Activated CD4-positive, alpha-beta memory T cell treated with anti-CD3 and anti-CD28 coated beads, Interleukin-2, amount 10 ng/mL, durations not matched to agents 7 days and 5 days (primary cell): ENCODE measurements around the gene NKX6-2. TPM values are rescaled to one million over a fixed set of nuclear protein-coding genes. Genes with fewer than 3 reads are reported as not detected.

Source experiments
- CTCF ChIA-PET: fragments of 350-600 bp; sonication (Branson Sonifier 250); formaldehyde crosslinking; loops from one replicate; lab custom pipeline; 2021; ENCODE audit warnings: antibody characterized with exemption, inconsistent platforms; lab: Charles Lee
- POLR2A ChIA-PET: fragments of 350-600 bp; sonication (Branson Sonifier 250); formaldehyde crosslinking; loops from one replicate; lab custom pipeline; 2021; ENCODE audit warnings: antibody characterized with exemption; lab: Charles Lee
- DNase-seq: peaks from one replicate; pipeline ENCODE4 v3.0.0-alpha.2; 2020
- H3K27ac Mint-ChIP-seq: one replicate; pipeline ENCODE4 v1.8.0; 2021; ENCODE audit warnings: mild to moderate bottlenecking, mixed read lengths
- H3K27me3 Mint-ChIP-seq: one replicate; pipeline ENCODE4 v1.8.0; 2021; ENCODE audit warnings: mixed read lengths
- H3K36me3 Mint-ChIP-seq: one replicate; pipeline ENCODE4 v1.8.0; 2021; ENCODE audit warnings: low read depth, mixed read lengths
- H3K4me1 Mint-ChIP-seq: one replicate; pipeline ENCODE4 v1.8.0; 2021; ENCODE audit warnings: mixed read lengths
- H3K4me3 Mint-ChIP-seq: one replicate; pipeline ENCODE4 v1.8.0; 2021; ENCODE audit warnings: mild to moderate bottlenecking, mixed read lengths
- H3K9me3 Mint-ChIP-seq: one replicate; pipeline ENCODE4 v1.8.0; 2021; ENCODE audit warnings: mixed read lengths
- total RNA-seq, 2 experiments: library from RNA; stranded (reverse); gene quantifications; one replicate each; pipeline ENCODE4 v1.2.3, GENCODE V29; 2021

The NKX6-2 gene
- total RNA-seq, 2 experiments from 2014 or later, result not detected

DNA sequence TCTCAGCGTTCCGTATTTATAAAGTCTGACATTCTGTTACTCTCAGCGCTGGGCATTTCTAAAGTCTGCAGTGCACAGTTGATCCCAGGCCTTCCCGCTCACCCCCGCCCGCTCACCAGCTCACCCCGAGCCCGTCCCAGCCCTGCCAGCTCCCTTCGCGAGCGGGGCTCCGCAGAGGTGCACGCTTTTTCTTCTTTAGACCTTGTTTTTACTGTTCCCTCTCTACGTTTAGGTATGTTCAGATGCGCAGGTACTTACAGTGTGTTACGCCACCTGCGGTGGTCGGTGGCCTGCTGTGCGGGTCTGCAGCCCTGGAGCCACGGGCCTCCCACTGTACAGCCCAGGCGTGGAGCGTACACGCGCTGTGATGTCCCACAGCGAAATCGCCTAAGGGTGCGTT lies 28.8 kb downstream of the NKX6-2 start:
- H3K36me3 Mint-ChIP-seq, result peaks cover 11% of the 10 kb centered on the region
- H3K27me3 Mint-ChIP-seq, result no peaks in the 10 kb centered on the region
- POLR2A ChIA-PET, result no interaction called here
- CTCF ChIA-PET, result no interaction called here
- no peak for DNase-seq
- no peak overlapping the region for H3K27ac Mint-ChIP-seq
- peaks cover 8% of the 10 kb centered on the region for H3K9me3 Mint-ChIP-seq
- H3K4me1 Mint-ChIP-seq, result no peaks in the 10 kb centered on the region
- H3K4me3 Mint-ChIP-seq, result no peak overlapping the region

DNA sequence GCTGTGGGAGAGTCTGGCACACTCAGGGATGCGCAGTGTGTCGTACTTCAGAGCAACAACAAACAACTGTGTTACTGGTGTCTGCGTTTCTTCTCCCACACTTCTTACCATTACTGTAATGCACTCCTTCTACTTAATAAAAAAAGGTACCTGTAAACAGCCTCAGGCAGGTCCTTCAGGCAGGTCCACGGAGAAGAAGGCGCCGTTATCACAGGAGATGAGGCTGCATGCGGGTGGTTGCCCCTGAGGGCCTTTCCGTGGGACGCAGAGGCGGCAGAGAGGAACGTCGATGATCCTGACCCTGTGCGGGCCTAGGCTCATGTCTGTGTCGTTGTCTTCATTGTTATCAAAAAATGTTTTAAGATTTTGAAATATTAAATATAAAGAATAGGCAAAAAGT lies 29.4 kb downstream of the NKX6-2 start:
- ChIA-PET POLR2A (no interaction called here), CTCF (no interaction called here)
- Mint-ChIP-seq H3K4me3 (no peak overlapping the region), H3K4me1 (no peaks in the 10 kb centered on the region), H3K27ac (no peak overlapping the region), H3K27me3 (no peaks in the 10 kb centered on the region), H3K9me3 (peaks cover 8% of the 10 kb centered on the region), H3K36me3 (peaks cover 11% of the 10 kb centered on the region)
- DNase-seq, result no peak

DNA sequence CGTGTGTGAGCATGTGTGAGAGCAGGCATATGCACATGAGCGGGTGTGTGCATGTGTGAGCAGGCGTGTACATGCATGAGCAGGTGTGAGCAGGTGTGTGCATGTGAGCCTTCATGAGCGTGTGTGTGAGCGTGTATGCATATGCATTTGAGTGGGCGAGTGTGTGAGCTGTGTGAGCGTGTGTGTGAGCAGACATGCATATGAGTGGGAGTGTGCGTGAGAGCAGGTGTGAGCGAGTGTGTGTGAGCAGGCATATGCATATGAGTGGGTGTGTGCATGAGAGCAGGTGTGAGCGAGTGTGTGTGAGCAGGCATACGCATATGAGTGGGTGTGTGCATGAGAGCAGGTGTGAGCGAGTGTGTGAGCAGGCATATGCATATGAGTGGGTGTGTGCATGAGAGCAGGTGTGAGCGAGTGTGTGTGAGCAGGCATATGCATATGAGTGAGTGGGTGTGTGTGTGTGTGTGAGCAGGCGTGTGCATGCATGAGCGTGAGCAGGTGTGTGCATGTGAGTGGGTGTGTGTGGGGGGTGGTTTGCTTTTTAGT lies 30.7 kb downstream of the NKX6-2 start:
- H3K9me3 Mint-ChIP-seq, result peaks cover 8% of the 10 kb centered on the region
- H3K36me3 Mint-ChIP-seq, result peaks cover 11% of the 10 kb centered on the region
- ChIA-PET POLR2A (no interaction called here), CTCF (no interaction called here)
- H3K4me3 Mint-ChIP-seq, result no peak overlapping the region
- no peak for DNase-seq
- no peak overlapping the region for H3K27ac Mint-ChIP-seq
- H3K4me1 Mint-ChIP-seq, result no peaks in the 10 kb centered on the region
- no peaks in the 10 kb centered on the region for H3K27me3 Mint-ChIP-seq

DNA sequence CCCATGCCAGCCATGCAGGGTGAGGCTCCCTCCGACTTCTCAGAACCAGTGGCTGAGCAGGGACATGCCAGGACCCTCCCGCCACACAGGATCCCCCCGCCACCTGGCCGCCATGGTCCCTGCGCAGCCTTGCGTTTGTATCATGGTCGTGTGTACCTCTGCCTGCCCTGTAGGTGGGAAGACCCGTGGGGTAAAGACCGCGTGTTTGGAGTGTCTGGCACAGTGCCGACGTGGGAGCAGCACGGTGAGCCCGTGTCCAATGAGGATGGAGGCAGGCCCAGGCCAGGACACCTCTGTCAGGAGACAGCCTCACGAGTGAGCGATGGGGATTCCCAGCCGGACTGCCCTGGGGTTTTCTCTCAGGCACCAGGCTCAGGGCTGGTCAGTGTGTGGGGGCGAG lies 31.9 kb downstream of the NKX6-2 start:
- ChIA-PET POLR2A (no interaction called here), CTCF (no interaction called here)
- Mint-ChIP-seq H3K36me3 (peaks cover 11% of the 10 kb centered on the region), H3K27me3 (no peaks in the 10 kb centered on the region), H3K4me3 (no peak overlapping the region), H3K4me1 (no peaks in the 10 kb centered on the region), H3K27ac (no peak overlapping the region), H3K9me3 (peaks cover 8% of the 10 kb centered on the region)
- DNase-seq, result no peak

GRCh38 chr10:132753596-132753995 lies 32.4 kb downstream of the NKX6-2 start:
- no peak overlapping the region for H3K4me3 Mint-ChIP-seq
- H3K4me1 Mint-ChIP-seq, result no peaks in the 10 kb centered on the region
- no peak overlapping the region for H3K27ac Mint-ChIP-seq
- POLR2A ChIA-PET, result no interaction called here
- peaks cover 11% of the 10 kb centered on the region for H3K36me3 Mint-ChIP-seq
- CTCF ChIA-PET, result no interaction called here
- H3K9me3 Mint-ChIP-seq, result peaks cover 8% of the 10 kb centered on the region
- no peak for DNase-seq
- H3K27me3 Mint-ChIP-seq, result no peaks in the 10 kb centered on the region

- Mint-ChIP-seq H3K9me3 (peaks cover 8% of the 10 kb centered on the region), H3K36me3 (peaks cover 11% of the 10 kb centered on the region), H3K4me3 (no peak overlapping the region), H3K4me1 (no peaks in the 10 kb centered on the region), H3K27ac (no peak overlapping the region), H3K27me3 (no peaks in the 10 kb centered on the region)
- CTCF ChIA-PET, result no interaction called here
- POLR2A ChIA-PET, result no interaction called here
- no peak for DNase-seq
These were observed 33.0 kb downstream of the NKX6-2 start for GRCh38 chr10:132752961-132753360.

- DNase-seq, result no peak
- POLR2A ChIA-PET, result no interaction called here
These were observed 33.6 kb downstream of the NKX6-2 start for GRCh38 chr10:132752378-132752777.

GRCh38 chr10:132750936-132751335 lies 35.0 kb downstream of the NKX6-2 start:
- CTCF ChIA-PET, result no interaction called here

More at GRCh38 chr10:132752378-132752777, 33.6 kb downstream of the NKX6-2 start:
- Mint-ChIP-seq H3K9me3 (peaks cover 8% of the 10 kb centered on the region), H3K4me1 (no peaks in the 10 kb centered on the region), H3K36me3 (peaks cover 11% of the 10 kb centered on the region), H3K4me3 (no peak overlapping the region), H3K27me3 (no peaks in the 10 kb centered on the region), H3K27ac (no peak overlapping the region)
- CTCF ChIA-PET, result no interaction called here

GRCh38 chr10:132749371-132749795 lies 36.6 kb downstream of the NKX6-2 start:
- no peak for DNase-seq
- POLR2A ChIA-PET, result no interaction called here
- Mint-ChIP-seq H3K36me3 (peaks cover 3% of the 10 kb centered on the region), H3K27ac (no peak overlapping the region), H3K4me3 (no peak overlapping the region), H3K27me3 (no peaks in the 10 kb centered on the region), H3K4me1 (no peaks in the 10 kb centered on the region), H3K9me3 (no peaks in the 10 kb centered on the region)
- CTCF ChIA-PET, result no interaction called here

More at GRCh38 chr10:132750936-132751335, 35.0 kb downstream of the NKX6-2 start:
- peaks cover 11% of the 10 kb centered on the region for H3K36me3 Mint-ChIP-seq
- DNase-seq, result no peak
- no peaks in the 10 kb centered on the region for H3K27me3 Mint-ChIP-seq
- no peak overlapping the region for H3K4me3 Mint-ChIP-seq
- H3K9me3 Mint-ChIP-seq, result peaks cover 8% of the 10 kb centered on the region
- H3K4me1 Mint-ChIP-seq, result no peaks in the 10 kb centered on the region
- POLR2A ChIA-PET, result no interaction called here
- H3K27ac Mint-ChIP-seq, result no peak overlapping the region

GRCh38 chr10:132748545-132749370 lies 37.2 kb downstream of the NKX6-2 start:
- H3K9me3 Mint-ChIP-seq, result no peaks in the 10 kb centered on the region
- H3K4me1 Mint-ChIP-seq, result no peaks in the 10 kb centered on the region
- DNase-seq, result no peak
- no peak overlapping the region for H3K4me3 Mint-ChIP-seq
- H3K36me3 Mint-ChIP-seq, result no peaks in the 10 kb centered on the region
- H3K27ac Mint-ChIP-seq, result no peak overlapping the region
- ChIA-PET POLR2A (no interaction called here), CTCF (no interaction called here)
- H3K27me3 Mint-ChIP-seq, result no peaks in the 10 kb centered on the region

DNA sequence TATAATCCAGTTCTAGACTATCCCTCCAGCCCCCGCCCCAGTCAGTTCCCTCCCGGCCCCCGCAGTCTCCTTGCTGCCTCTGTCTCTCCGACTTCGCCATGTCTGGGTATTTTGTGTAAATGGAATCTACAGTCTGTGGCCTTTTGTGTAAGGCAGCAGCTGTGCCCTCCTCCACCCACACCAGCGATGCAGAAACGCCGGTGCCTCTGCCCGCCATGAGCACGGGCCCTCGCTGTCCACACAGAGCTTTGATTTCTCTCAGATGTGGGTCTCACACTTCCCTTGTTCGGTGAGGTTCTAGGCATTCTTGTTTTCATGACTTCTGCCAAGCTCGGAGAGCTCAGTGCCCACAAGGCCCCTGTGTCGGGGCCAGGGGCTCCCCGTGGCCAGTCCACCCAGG lies 37.8 kb downstream of the NKX6-2 start:
- H3K4me3 Mint-ChIP-seq, result no peak overlapping the region
- no peaks in the 10 kb centered on the region for H3K27me3 Mint-ChIP-seq
- POLR2A ChIA-PET, result no interaction called here

DNA sequence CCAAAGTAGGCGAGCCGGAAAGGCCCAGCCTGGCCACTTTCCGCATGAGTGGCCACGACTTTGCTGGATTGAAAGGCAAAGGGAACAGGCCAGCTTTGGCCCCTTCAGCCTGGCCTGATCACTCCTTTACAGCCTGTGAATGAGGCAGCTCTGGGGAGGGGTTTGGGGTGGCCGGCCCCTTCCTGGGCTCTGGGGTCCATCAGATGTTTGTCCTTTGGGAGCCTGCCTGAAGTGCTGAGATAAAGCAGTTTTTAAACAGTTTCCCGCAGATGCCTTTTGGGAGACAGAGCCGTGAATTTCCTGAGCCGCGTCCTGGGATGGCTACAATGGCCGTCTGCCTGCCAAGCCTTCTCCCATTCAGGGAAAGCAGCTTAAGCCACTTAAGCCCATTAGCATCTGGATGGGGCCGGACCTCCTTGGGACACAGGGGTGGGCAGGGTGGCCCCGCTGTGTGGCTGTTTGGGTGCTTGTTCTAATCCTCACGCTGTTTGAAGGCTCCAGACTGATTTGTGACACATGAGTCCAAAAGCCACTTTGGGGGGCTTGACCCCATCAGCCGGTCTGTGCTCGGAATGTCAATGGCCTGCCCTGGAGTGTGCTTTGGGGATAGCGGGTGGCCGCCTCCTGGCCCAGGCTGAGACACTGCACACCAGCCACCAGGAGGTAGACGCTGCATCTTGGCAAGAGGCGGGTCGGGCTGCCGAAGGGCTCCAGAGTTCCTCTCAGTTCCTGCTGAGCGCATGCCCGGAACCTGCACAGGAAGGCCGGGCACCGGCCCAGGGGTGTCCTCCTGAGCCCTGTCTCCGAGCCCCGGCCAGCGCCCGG lies 38.9 kb downstream of the NKX6-2 start:
- Mint-ChIP-seq H3K4me3 (no peak overlapping the region), H3K27me3 (no peaks in the 10 kb centered on the region), H3K27ac (no peak overlapping the region), H3K9me3 (no peaks in the 10 kb centered on the region), H3K4me1 (no peaks in the 10 kb centered on the region), H3K36me3 (no peaks in the 10 kb centered on the region)
- DNase-seq, result no peak
- ChIA-PET CTCF (no interaction called here), POLR2A (no interaction called here)

More for the DNA sequence above, 37.8 kb downstream of the NKX6-2 start:
- DNase-seq, result no peak
- H3K36me3 Mint-ChIP-seq, result no peaks in the 10 kb centered on the region
- no peak overlapping the region for H3K27ac Mint-ChIP-seq
- H3K9me3 Mint-ChIP-seq, result no peaks in the 10 kb centered on the region
- no peaks in the 10 kb centered on the region for H3K4me1 Mint-ChIP-seq
- CTCF ChIA-PET, result no interaction called here

DNA sequence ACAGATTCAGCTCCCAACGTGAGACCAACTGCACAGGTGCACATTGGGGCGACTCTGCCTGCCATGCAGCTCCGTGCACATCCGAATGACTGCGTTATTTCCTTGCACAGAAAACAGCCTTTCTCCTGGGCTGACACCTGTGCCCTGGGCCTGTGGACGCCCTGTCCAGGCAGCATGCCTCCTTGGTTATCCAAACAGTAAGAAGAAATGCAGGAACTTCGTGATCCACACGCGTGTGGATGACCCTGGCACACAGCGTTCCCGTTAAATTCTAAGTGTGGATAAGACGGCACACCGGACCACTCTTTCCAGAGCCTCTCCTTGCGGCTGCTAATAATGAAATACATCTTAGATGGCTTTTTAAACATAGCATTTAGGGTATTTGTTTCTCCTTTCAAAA lies 39.6 kb downstream of the NKX6-2 start:
- no peaks in the 10 kb centered on the region for H3K36me3 Mint-ChIP-seq
- CTCF ChIA-PET, result no interaction called here
- POLR2A ChIA-PET, result no interaction called here
- no peak for DNase-seq
- no peaks in the 10 kb centered on the region for H3K27me3 Mint-ChIP-seq
- no peaks in the 10 kb centered on the region for H3K4me1 Mint-ChIP-seq
- H3K4me3 Mint-ChIP-seq, result no peak overlapping the region
- no peaks in the 10 kb centered on the region for H3K9me3 Mint-ChIP-seq
- no peak overlapping the region for H3K27ac Mint-ChIP-seq
